GM18505 (cell line): ENCODE results near the gene DNAJB13.

Experiments used
- ATAC-seq: cut with Tn5 transposase; IDR thresholded peaks from one replicate; pipeline ENCODE4 v1.9.1; 2021; ENCODE audit not compliant: unreplicated experiment
- POLR2A ChIP-seq: IDR thresholded peaks from 4 replicates; pipeline ENCODE4 v1.6.1; 2011; ENCODE audit warnings: borderline replicate concordance; ENCODE audit not compliant: insufficient read depth, insufficient read length; ENCODE audit errors: extremely low read depth

The DNAJB13 gene

DNA sequence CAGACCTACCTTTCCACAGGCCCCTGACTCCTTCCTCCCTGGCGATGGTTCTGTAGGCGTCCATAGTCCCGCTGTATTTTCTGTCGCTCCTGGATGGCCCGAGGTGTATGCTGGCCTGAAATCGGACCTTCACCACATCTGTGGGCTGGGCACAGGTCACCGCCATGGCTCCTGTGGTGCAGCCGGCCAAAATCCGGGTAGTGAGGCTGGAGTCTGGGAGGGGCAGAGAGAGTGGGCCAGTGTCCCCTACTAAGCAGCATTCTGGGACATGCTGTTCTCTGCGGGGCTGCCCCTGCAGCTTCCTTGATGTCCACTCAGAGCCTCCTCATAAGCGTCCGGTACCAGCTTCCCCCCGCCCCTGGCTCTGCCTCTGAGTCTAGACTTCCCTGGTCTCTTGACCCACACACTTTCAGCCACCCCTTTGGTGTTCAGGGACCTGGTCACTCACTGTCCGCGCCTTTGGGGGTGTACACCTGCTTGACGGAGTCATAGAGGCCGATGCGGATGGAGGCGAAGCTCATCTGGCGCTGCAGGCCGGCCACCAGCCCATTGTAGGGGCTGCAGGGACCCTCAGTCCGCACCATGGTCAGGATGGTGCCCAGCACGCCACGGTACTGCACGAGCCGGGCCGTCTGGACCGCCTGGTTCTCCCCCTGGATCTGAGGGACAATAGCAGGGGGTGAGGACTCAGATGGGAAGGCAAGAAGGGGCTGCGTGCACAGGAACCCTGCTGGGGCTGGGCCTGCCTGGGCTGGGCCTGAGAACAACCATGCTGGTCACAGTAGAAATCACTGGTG is 55.1 kb downstream of the DNAJB13 start:
- TF ChIP-seq POLR2A, result no peak
- no peak for ATAC-seq

DNA sequence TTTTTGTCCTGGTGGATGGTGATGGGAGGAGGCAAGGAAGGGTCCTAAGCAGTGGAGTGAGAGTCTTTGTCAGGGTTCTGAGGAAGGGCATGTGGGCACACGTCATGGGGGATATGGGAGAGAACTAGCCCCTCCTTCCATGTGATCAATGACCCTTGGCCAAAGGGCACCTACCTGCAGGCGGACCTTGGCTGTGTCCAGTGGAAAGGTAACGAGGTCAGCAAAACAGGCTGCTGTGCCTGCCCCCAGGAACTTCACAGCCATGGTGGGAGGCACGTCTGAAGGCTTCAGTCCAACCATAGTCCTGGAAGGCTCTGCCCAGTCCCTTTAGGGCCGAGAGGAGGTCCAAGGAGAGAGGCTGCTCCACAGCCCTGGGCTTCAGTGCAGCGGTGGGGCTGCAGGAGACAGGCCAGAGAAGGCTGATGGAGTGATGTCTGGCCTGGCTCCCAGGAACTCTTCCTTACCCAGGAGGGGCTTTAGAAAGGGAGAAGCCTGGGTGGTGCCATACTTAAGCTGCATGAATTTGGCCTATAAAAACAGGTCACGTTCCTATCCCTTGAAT is 56.0 kb downstream of the DNAJB13 start:
- TF ChIP-seq POLR2A, result no peak
- no peak for ATAC-seq

DNA sequence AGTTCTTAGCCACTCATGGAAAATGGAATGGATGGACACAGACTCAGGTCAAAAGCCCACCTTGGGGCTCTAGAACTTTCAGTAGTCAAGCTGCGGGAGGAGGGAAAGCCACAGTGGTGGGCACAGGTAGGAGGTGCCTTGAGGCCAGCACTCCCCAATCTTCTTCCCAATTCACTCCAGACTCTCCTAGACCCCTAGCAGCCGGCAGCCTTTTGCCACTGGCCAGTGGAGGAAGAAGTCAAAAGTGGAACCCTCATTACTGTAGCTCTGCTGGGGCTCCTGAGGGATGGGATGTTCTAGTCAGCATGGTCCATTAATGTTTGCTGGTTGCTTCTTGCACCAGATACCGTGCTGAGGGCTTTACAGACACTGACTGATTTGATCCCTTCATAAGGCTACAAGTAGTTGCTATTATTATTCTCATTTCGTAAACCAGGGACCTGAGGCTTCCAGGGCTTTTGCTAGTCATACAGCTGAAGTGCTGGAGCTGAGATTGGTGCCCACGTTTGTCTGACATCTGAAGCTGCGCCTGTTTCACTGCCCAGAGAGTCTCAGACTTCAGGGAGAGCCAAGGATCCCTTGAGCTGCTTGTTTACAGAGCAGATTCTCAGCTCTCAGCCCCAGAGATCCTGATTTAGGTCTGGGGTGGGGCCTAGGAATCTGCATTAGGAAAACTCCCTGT is 57.0 kb downstream of the DNAJB13 start:
- ATAC-seq, result no peak
- TF ChIP-seq POLR2A, result no peak

DNA sequence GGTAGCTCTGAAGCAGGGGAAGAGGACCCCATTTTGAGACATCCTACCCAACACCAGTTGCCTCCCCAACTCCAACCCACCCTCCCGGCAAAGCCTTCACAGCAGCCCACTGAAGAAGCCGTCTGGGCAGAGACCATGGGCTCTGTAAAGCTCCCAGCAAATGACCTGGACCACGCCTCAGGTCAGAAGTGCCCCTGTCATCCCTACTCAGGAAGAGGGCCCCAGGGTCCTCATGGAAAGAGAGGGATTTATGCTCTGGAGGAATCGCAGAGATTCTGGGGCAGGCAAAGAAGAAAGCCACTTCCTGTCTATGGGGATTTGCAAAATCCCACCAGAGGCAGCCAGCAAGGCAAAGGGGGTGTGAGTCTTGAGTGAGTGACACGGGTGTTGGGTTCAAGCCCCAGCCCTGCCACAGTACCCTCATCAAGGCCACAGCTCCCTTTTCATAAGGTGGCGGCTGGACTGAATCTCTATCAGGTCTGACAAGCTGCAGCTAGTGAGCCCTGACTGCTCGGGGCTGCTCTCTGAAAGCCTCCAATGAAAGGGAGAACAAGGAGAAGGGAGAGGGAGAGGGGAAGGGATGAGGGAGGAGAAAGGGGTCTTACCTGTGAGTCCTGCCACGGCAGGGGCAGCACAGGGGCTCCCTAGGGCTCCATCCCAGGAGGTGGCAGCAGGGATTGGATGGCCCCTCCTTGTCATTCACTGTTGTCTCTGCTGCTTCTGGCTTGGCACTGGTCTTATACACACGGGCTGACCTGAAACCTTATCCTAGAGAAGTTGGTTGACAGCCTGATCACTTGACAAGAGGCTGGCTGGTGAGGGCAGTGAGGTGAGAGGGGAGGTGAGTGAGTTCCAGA is 57.8 kb downstream of the DNAJB13 start, which contains the start of gene UCP3:
Gene UCP3 (minus strand): TSS at position 713 of the 857 bp plus-strand sequence. CDS start 2,043 bp downstream, outside the sequence.
- no peak for ATAC-seq
- TF ChIP-seq POLR2A, result no peak

DNA sequence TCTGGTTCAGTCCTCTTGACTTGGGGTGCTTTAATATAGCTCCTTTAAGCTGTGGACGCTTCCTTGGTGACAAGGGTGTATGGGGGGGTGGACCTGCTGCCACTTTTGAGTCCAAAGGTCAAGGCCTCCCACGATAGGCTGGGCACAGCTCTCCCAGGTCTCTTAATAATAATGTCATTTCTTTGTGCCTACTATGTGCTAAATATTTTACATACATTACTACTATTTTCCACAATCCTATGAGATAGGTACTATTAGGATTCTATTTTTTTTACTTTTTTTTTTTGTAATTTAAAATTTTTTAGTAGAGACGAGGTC is 58.4 kb downstream of the DNAJB13 start:
- TF ChIP-seq POLR2A, result no peak
- no peak for ATAC-seq

DNA sequence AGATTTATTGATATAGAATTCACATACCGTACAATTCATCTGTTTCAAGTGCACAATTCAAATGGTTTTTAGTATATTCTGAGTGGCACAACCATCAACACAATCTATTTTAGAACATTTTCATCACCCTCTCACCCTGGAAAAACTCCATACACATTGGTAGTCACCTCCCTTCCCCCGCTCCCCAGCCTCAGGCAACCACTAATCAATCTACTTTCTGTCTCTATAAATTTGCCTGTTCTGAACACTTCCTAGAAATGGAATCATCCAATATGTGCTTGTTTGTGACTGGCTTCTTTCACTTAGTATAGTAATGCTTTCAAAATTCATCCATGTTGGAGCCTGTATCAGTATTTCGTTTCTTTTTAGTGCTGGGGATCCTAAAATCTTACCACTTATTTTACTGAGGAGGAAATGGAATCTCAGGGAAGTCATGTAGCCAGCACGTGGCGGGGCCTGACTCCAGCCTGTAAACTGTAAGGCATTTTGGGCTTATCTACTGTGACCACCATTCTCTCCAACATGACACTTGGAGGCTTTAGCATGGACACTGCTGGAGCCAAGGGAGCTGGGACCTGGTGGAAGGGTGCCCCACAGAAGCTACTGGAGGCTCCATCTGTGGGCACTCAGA is 59.0 kb downstream of the DNAJB13 start:
- ATAC-seq, result no peak
- TF ChIP-seq POLR2A, result no peak

DNA sequence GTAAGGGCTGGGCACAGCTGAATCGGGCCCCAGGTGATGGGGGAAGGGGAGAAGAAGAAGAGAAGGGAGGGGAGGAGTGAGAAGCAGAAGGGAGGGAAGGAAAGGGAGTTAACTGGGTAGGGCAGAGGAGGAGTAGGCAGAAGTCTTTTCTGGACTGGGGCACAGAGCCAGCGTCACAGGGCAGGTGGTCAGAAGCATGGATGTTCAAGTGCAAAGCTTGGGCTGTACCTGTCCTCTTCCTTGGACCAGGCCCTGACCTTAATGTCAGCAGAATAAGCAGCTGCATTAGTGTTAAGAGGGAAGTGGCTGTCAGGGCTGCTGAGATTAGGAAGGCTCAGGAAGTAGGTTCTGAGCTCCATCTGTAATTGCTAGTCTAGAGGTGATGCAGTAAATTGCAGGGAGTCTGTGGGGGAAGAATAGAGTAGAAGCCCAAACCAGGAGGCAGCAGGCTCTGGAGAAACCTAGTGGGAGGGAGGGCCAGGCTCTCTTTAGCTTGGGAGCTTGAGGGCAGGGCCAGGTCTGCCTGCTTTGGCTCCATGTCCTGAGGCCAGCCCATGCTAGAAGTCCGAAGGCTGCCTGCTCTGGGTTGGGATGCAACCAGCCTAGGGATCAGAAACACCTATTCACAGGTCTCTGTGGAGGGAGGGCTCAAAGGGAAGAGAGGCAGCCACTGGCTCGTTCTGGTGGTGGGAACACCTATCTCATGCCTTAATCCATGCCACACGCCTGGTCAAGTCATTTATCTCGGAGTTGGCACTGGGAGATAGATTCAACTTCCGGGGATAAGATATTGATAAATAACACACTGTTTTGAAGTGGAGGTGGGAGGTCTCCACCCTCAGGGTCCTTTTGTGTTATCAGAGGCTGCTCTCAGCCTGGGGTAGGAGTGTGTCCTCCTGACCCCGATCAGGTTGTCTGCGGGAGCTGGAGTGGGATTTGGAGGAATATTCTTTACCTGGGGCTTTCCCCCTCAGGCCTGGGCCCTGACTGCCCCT is 59.8 kb downstream of the DNAJB13 start:
- no peak for ATAC-seq
- no peak for TF ChIP-seq POLR2A

DNA sequence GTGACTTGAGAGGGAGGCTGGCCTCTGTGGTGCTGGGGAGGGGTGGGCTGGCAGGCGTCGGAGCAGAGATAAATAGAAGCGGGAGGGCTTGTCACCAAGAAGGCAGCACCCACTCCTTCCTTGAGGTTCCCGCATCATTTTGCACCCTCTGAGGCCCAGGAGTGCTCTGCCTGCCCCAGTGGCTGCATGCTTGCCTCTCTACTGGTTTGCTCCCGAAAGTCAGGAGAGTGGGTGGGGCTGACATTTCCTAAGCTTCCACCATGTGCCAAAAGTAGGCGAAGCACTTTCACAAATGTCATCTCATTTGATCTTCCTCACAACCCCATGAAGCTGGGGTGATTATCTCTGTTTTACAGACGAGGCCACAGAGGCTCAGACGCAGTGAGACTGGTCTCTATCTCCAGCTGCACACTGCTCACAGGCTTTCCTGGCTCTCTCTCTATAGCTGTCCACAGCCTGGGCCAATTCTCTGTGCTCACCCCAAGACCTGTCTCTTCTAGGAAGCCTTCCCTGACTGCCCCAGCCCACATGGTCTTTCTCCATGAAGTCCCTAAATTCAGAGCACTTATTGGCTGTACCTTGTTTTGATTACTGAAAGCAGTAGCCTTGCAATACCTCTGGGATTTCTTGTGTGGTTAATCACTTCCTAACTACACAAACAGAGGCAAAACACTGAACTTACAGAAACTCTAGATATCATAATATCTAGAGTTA is 60.7 kb downstream of the DNAJB13 start:
- TF ChIP-seq POLR2A, result no peak
- ATAC-seq, result no peak

DNA sequence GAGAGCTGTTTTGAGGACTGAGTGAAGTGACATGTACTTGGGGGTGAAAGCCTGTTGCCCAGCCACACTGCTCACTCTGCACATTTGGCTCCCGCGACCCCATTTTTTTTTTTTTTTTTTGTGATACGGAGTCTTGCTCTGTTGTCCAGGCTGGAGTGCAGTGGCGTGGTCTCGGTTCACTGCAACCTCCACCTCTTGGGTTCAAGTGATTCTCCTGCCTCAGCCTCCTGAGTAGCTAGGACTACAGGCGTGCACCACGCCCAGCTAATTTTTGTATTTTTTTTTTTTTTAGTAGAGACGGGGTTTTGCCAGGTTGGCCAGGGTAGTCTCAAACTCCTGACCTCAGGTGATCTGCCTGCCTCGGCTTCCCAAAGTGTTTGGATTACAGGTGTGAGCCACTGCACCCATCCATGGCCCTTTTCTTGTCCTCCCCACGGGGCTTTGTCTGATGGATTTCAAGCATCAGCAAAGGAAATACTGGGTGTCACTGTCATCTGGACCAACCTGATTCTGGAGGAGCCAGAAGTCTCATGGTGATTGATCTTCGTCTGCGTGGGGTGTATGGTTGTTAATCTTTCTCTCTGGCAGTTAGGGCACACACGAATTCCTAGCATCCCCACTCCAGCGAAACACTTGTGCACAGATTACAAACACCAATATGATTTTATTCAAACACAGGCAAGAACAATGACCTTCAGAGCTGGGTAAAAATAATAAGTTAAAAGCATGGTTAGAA is 61.4 kb downstream of the DNAJB13 start:
- no peak for ATAC-seq
- no peak for TF ChIP-seq POLR2A

DNA sequence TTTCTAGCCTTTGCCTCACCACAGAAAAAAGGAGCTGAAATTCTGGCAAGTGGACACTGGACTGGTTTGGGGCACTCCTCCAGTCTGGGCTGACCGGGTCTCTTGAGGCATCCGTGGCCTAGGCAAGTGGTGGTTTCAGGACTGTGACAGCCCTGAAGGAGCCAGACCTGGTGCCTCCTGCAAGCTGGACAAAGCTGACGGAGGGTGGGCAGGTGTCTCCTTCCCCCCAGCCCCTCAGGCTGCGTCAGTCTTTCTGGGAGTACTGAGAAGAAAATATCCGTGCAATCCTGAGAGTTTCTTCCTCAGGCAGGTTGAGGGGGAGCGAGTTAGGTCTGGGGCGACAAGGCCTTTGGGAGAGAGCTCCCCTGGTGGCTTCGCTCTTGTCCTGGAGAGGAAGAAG is 62.3 kb downstream of the DNAJB13 start:
- ATAC-seq, result no peak
- TF ChIP-seq POLR2A, result no peak

DNA sequence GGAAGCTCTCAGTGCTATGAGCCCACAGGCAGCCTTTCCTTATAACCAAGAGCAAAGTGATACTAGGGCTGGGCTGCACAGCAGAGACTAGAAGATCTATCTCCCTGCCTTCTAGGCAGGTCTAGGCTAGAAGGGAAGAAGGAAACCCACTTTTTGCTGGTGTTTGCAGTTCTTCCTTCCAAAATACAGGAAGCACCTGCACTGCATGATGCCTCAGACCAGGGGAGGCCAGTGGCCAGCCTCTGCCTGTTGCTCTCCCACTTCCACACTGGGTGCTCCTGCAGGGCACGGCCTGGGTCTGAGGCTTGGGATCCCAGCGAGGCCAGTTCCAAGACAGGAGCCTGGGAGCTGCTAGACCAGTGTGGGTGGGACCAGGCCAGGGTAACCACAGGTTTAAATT is 64.1 kb downstream of the DNAJB13 start:
- TF ChIP-seq POLR2A, result no peak
- ATAC-seq, result no peak
